ENCODE measurements around the gene TRPV3.
"Not testable (repeated sequence)": the region's sequence is repeated elsewhere in the genome, so short reads cannot be mapped to it uniquely, and the experiment has no call there.

The TRPV3 gene

GRCh38 chr17:3514873-3515272 lies 42.7 kb downstream of the TRPV3 start:
- no peak for DNase-seq

GRCh38 chr17:3514167-3514566 lies 43.4 kb downstream of the TRPV3 start:
- DNase-seq, result not testable (repeated sequence)

DNA sequence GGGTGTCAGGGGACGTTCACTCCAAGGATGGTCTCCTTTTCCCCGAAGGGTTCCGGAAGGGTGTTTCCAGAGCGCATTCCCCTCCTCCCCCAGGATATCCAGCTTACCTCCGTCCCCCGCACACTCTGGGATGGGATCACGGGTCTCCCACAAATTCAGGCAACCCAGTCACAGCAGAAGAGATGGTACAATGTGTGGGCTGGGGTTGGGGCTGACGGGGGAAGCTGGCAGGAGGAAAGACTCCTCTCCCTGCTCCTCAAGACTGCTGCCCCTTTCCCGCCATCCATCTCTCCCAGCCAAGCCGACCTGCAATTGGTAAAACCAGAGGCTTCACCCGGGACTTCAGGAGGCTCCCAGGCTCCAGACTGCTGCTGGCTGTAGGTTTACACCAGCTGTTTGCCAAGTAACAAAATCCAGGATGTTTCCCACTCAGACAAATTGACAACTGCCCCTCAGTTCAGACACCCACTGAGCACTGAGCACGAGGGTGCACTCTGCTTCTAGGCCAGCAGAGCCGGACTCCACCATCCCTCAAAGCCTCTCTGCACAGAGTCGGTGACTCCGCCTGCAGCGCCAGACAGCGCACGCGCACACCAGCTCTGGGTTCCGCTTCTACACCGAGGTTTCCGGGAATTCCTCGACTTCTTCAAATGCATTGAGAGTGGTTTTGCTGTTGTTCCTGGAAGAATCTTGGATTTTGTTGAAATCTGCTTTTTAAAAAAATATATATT lies 44.1 kb downstream of the TRPV3 start:
- DNase-seq, result no peak

DNA sequence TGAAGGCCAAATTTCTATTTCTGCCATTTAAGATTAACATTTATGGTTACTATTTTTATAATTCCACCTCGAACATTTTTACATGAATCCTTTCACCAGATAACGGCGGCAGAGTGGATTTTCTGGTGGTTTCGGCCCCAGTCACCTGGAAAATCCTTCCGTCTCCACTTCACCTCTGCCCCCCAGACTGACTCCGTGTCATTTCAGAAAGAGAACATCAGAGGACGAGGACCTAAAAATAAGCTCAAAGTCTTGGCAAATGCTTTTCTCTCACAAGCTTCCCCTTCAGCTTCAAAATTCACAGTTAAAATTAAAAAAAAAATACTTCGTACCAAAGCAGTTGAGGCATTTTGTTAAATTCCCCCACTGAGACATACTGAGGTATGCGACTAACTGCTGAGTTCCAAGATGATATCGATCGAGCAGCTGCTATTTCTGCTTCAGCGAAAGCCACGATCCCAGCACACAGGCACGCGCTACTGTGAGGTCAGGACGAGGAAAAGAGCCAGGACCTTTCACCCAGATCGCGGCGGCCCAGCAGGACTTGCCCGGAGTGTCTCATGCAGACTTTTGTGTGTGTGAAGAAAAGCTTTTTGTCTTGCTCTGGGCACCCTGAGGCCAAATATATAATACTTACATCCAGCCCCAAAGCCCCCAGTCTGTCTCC lies 45.0 kb downstream of the TRPV3 start:
- no peak for DNase-seq

GRCh38 chr17:3511852-3512504 lies 45.6 kb downstream of the TRPV3 start:
- no peak for DNase-seq

- no peak for DNase-seq
Measured at GRCh38 chr17:3510090-3510489, 47.5 kb downstream of the TRPV3 start.

- DNase-seq, result no peak
Measured at GRCh38 chr17:3507869-3508268, 49.7 kb downstream of the TRPV3 start.

- no peak for DNase-seq
Measured at GRCh38 chr17:3507071-3507470, 50.5 kb downstream of the TRPV3 start.

DNA sequence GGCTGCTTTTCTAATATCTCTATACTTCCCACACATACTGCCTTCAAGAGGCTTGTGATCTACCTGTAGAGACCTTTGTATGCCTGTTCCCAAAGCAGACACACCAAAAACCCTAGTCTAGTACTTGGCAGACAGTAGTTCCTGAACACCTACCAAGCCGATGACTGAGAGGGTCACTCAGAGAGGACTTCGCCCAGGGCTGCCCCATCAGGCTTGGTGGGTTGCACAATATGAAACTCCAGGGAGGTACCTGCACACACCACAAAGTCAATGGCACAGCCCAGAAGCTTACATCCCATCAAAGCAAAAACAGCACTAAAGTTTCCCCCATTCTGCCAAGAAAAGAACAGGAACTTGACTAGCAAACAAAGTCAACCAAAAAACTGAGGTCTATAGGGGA lies 51.6 kb downstream of the TRPV3 start:
- DNase-seq, result no peak

DNA sequence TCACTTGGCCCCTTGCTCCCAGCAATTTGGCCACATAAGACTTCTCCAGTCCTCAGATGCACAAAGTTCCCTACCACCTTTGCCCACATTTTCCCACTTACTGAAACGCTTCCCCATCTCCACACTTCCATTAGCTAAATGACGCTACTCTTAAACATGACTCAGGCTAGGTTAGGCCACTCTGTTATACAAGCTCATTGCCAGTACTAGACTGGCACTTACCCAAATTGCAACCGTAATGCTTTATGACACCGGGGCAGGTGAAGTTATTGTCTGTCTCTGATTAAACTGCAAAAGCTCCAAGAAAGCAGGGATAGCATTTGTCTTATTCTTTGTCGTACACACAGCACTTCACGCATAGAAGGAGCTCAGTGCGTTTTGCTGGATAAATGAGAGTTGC lies 52.6 kb downstream of the TRPV3 start:
- DNase-seq, result no peak

- DNase-seq, result no peak
Measured at GRCh38 chr17:3503285-3503684, 54.3 kb downstream of the TRPV3 start.

- DNase-seq, result no peak
Measured at GRCh38 chr17:3502466-3502865, 55.1 kb downstream of the TRPV3 start.

GRCh38 chr17:3501344-3501743 lies 56.3 kb downstream of the TRPV3 start:
- DNase-seq, result no peak

DNA sequence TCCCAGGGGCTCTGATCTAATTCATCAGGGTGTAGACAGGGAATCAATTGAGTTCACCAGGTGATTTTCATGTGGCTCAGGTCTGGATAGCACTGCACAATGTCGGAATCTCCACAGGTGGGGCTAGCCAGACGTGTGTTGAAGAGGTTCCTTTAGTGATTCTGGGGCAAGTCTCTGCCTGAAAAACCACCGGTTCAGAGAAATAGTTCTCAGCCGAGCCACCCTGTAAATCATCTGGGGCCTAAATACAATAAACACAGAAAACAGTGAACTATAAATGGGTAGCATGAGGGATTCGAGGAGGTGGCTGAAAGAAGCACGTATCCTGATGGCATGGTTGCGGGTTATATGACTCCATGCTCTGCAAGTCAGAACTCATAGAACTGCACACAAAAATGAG lies 60.5 kb downstream of the TRPV3 start:
- DNase-seq, result no peak

GRCh38 chr17:3485481-3486068 lies 72.0 kb downstream of the TRPV3 start:
- no peak for DNase-seq

- DNase-seq, result no peak
Measured at GRCh38 chr17:3482852-3483251, 74.8 kb downstream of the TRPV3 start.

DNA sequence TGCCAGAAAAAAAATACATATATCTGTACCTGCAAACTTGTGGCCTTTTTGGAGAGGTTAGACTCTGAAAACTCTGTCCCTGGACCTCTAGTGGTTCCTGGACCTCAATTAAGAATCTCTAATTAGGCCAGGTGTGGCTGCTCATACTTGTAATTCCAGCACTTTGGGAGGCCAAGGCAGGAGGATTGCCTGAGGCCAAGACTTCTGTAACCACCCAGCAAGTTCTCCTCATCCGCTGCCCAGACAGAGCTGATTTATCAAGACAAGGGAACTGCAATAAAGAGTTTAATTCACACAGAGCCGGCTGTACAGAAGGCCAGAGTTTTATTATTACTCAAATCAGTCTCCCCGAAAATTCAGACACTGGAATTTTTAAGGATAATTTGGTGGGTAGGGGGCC lies 77.6 kb downstream of the TRPV3 start:
- DNase-seq, result no peak

DNA sequence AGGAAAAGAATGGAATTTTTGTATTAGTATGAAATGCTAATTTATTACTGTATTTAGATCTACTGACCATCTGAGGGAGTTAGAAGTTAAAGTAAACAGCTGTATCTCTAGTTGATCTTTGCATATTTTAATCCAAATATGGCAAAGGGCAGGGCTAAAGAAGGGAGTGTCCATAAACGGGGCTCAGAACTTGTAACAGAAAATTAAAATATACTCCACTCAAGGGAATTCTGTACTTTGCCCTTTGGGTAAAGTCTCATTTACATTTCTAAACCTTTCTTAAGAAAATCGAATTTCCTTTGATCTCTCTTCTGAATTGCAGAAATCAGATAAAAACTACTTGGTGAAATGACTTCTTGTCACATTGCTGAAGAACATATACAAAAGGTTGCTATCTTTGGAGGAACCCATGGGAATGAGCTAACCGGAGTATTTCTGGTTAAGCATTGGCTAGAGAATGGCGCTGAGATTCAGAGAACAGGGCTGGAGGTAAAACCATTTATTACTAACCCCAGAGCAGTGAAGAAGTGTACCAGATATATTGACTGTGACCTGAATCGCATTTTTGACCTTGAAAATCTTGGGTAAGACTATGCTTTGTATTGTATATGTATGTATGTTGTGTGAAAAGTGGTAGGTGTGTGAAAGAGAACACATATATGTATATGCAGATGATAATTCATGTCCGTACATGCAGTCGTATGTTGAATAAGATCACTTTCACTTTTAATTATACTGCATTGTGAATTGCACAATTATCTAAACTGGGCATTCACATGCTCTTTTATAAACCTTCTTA lies 81.6 kb downstream of the TRPV3 start, which contains the start of gene ASPA:
TSS of gene ASPA (plus strand) at position 186 of the 799 bp plus-strand sequence. CDS start at position 349, 163 bp downstream.
- no peak for DNase-seq

- no peak for DNase-seq
Measured at GRCh38 chr17:3475251-3475685, 82.3 kb downstream of the TRPV3 start.

DNA sequence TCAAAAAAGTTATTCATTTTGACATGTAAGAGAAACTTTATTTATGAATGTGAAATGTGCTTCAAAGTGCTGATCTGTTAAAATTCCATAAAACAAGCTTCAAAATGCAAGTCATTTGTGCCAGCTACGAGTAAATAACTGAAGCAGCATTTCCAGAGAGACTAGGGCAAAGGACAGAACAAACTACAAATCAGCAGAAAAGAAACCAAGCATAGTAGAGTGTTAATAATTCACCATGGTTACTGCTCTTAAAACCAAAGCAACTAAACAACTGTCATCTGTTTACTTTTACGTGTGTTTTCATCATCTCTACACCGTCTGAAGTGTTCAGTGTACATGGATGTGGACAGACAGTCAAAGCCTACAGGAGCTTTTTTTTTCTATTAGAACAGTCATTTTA lies 83.4 kb downstream of the TRPV3 start:
- no peak for DNase-seq

GRCh38 chr17:3472137-3472536 lies 85.5 kb downstream of the TRPV3 start:
- DNase-seq, result no peak

GRCh38 chr17:3471599-3471998 lies 86.0 kb downstream of the TRPV3 start, which contains the start of gene SPATA22:
TSS of gene SPATA22 (minus strand) at chr17:3471819. CDS start at chr17:3469325, 2,494 bp downstream.
- no peak for DNase-seq

GRCh38 chr17:3469529-3469928 lies 88.1 kb downstream of the TRPV3 start:
- no peak for DNase-seq
